Duodenal mucosa (tissue), 2 donors: ENCODE data around the gene TNRC18.

Experiments
- H3K27ac ChIP-seq: one replicate; pipeline ENCODE4 v1.7.0; 2013; ENCODE audit warnings: low read depth, low read length
- H3K27me3 ChIP-seq, 2 donors: one replicate each; pipeline ENCODE4 v1.7.0; 2013; ENCODE audit warnings: low read length in 2 of 2, control low read depth in 1 of 2; ENCODE audit not compliant: insufficient read depth in 2 of 2, control insufficient read depth in 1 of 2
- H3K36me3 ChIP-seq, 2 donors: one replicate each; pipeline ENCODE4 v1.7.0; 2013; ENCODE audit warnings: low read length in 2 of 2, control low read depth in 1 of 2; ENCODE audit not compliant: insufficient read depth in 2 of 2, control insufficient read depth in 1 of 2
- H3K4me1 ChIP-seq, 2 donors: one replicate each; pipeline ENCODE4 v1.7.0; 2013; ENCODE audit warnings: low read length in 2 of 2, control low read depth in 1 of 2; ENCODE audit not compliant: insufficient read depth in 2 of 2, control insufficient read depth in 1 of 2
- H3K4me3 ChIP-seq, 2 donors: one replicate each; pipeline ENCODE4 v1.7.0; 2013; ENCODE audit warnings: low read length in 2 of 2, low read depth in 1 of 2
- H3K9ac ChIP-seq, 2 donors: one replicate each; pipeline ENCODE4 v1.7.0; 2013; ENCODE audit warnings: low read length in 2 of 2, low read depth in 1 of 2
- H3K9me3 ChIP-seq, 2 donors: one replicate each; pipeline ENCODE4 v1.7.0; 2013; ENCODE audit warnings: low read length in 2 of 2, control low read depth in 1 of 2; ENCODE audit not compliant: control insufficient read depth in 1 of 2

Gene TNRC18

GRCh38 chr7:5343884-5344283 is 79.8 kb downstream of the TNRC18 start:
- Histone ChIP-seq H3K4me3 (no peak overlapping the region), H3K36me3 (peaks cover 10 to 60% of the 10 kb centered on the region in 2 donors), H3K27me3 (no peaks in the 10 kb centered on the region), H3K9me3 (peaks cover 0 to 3% of the 10 kb centered on the region in 2 donors), H3K9ac (no peak overlapping the region), H3K27ac (no peak overlapping the region), H3K4me1 (no peaks in the 10 kb centered on the region)

- Histone ChIP-seq H3K36me3 (peaks cover 10 to 61% of the 10 kb centered on the region in 2 donors), H3K4me1 (no peaks in the 10 kb centered on the region), H3K4me3 (no peak overlapping the region), H3K9me3 (peaks cover 0 to 3% of the 10 kb centered on the region in 2 donors), H3K27ac (no peak overlapping the region), H3K27me3 (no peaks in the 10 kb centered on the region), H3K9ac (no peak overlapping the region)
These were observed 81.0 kb downstream of the TNRC18 start for GRCh38 chr7:5342631-5343030.

- Histone ChIP-seq H3K27me3 (no peaks in the 10 kb centered on the region), H3K27ac (no peak overlapping the region), H3K9me3 (peaks cover 0 to 6% of the 10 kb centered on the region in 2 donors), H3K36me3 (peaks cover 15 to 76% of the 10 kb centered on the region in 2 donors), H3K4me1 (no peaks in the 10 kb centered on the region), H3K9ac (no peak overlapping the region), H3K4me3 (no peak overlapping the region)
These were observed 83.7 kb downstream of the TNRC18 start for GRCh38 chr7:5339955-5340354.

GRCh38 chr7:5337047-5337446 is 86.6 kb downstream of the TNRC18 start:
- Histone ChIP-seq H3K36me3 (peaks cover 13 to 62% of the 10 kb centered on the region in 2 donors), H3K27me3 (no peaks in the 10 kb centered on the region)

GRCh38 chr7:5334671-5335070 is 89.0 kb downstream of the TNRC18 start:
- no peaks in the 10 kb centered on the region for H3K4me1 ChIP-seq
- H3K9ac ChIP-seq, result no peak overlapping the region
- peaks cover 0 to 3% of the 10 kb centered on the region in 2 donors for H3K9me3 ChIP-seq
- peaks cover 13 to 62% of the 10 kb centered on the region in 2 donors for H3K36me3 ChIP-seq
- no peak overlapping the region for H3K4me3 ChIP-seq
- H3K27ac ChIP-seq, result no peak overlapping the region
- H3K27me3 ChIP-seq, result no peaks in the 10 kb centered on the region

More at GRCh38 chr7:5337047-5337446, 86.6 kb downstream of the TNRC18 start:
- peaks cover 0 to 3% of the 10 kb centered on the region in 2 donors for H3K9me3 ChIP-seq
- H3K27ac ChIP-seq, result no peak overlapping the region
- H3K4me1 ChIP-seq, result no peaks in the 10 kb centered on the region
- no peak overlapping the region for H3K4me3 ChIP-seq
- H3K9ac ChIP-seq, result no peak overlapping the region

GRCh38 chr7:5333121-5334045 is 90.3 kb downstream of the TNRC18 start:
- H3K27me3 ChIP-seq, result no peaks in the 10 kb centered on the region
- H3K9ac ChIP-seq, result no peak overlapping the region
- H3K36me3 ChIP-seq, result peaks cover 13 to 56% of the 10 kb centered on the region in 2 donors
- H3K4me1 ChIP-seq, result no peaks in the 10 kb centered on the region
- no peak overlapping the region for H3K27ac ChIP-seq
- peaks cover 0 to 3% of the 10 kb centered on the region in 2 donors for H3K9me3 ChIP-seq
- no peak overlapping the region for H3K4me3 ChIP-seq

- no peak overlapping the region for H3K9ac ChIP-seq
- peaks cover 0 to 3% of the 10 kb centered on the region in 2 donors for H3K9me3 ChIP-seq
- no peak overlapping the region for H3K27ac ChIP-seq
- no peak overlapping the region for H3K4me3 ChIP-seq
- H3K27me3 ChIP-seq, result no peaks in the 10 kb centered on the region
- peaks cover 13 to 53% of the 10 kb centered on the region in 2 donors for H3K36me3 ChIP-seq
- no peaks in the 10 kb centered on the region for H3K4me1 ChIP-seq
These were observed 91.1 kb downstream of the TNRC18 start for GRCh38 chr7:5332579-5332978.

GRCh38 chr7:5330288-5330687 is 93.3 kb downstream of the TNRC18 start:
- peaks cover 7 to 45% of the 10 kb centered on the region in 2 donors for H3K36me3 ChIP-seq
- H3K27me3 ChIP-seq, result no peaks in the 10 kb centered on the region
- H3K4me1 ChIP-seq, result no peaks in the 10 kb centered on the region
- no peaks in the 10 kb centered on the region for H3K9me3 ChIP-seq
- no peak overlapping the region for H3K9ac ChIP-seq
- no peak overlapping the region for H3K4me3 ChIP-seq
- H3K27ac ChIP-seq, result no peak overlapping the region

- Histone ChIP-seq H3K27me3 (no peaks in the 10 kb centered on the region), H3K4me3 (no peak overlapping the region), H3K27ac (no peak overlapping the region), H3K36me3 (peaks cover 4 to 50% of the 10 kb centered on the region in 2 donors), H3K9me3 (no peaks in the 10 kb centered on the region), H3K9ac (no peak overlapping the region), H3K4me1 (no peaks in the 10 kb centered on the region)
These were observed 98.7 kb downstream of the TNRC18 start for GRCh38 chr7:5324961-5325360.
